GF-D8 (cell line): ENCODE results near the gene LZTS2.
A peak's percentile ranks its signal among the peaks of the same experiment; 100 is the strongest.

Experiments used
- DNase-seq: peaks from one replicate; lab custom pipeline; 2025; lab: John Stamatoyannopoulos, UW

LZTS2 gene

GRCh38 chr10:101014230-101014884, 14.7 kb downstream of the LZTS2 start:
- no peak for DNase-seq

GRCh38 chr10:101014966-101015581, 15.5 kb downstream of the LZTS2 start:
- DNase-seq = no peak

GRCh38 chr10:101015582-101015973, 16.0 kb downstream of the LZTS2 start:
- no peak for DNase-seq

GRCh38 chr10:101016814-101017213, 17.2 kb downstream of the LZTS2 start:
- no peak for DNase-seq

- DNase-seq = peak; percentile 65
These were observed 18.6 kb downstream of the LZTS2 start for GRCh38 chr10:101018118-101018599.

GRCh38 chr10:101018600-101019439, 19.2 kb downstream of the LZTS2 start:
- peak; percentile 68 for DNase-seq

GRCh38 chr10:101019440-101019703, 19.8 kb downstream of the LZTS2 start:
- no peak for DNase-seq

GRCh38 chr10:101020427-101021075, 20.9 kb downstream of the LZTS2 start:
- no peak for DNase-seq

- no peak for DNase-seq
These were observed 21.6 kb downstream of the LZTS2 start for GRCh38 chr10:101021239-101021638.

GRCh38 chr10:101021692-101022251, 22.2 kb downstream of the LZTS2 start:
- no peak for DNase-seq

- DNase-seq = no peak
These were observed 23.5 kb downstream of the LZTS2 start for GRCh38 chr10:101022967-101023705.

GRCh38 chr10:101027106-101027720, 27.6 kb downstream of the LZTS2 start:
- DNase-seq = no peak

- peak; percentile 11 for DNase-seq
These were observed 29.1 kb downstream of the LZTS2 start for GRCh38 chr10:101028446-101029337.

GRCh38 chr10:101029520-101030295, 30.1 kb downstream of the LZTS2 start:
- DNase-seq = no peak

- DNase-seq = no peak
These were observed 31.0 kb downstream of the LZTS2 start for GRCh38 chr10:101030496-101031127.

GRCh38 chr10:101031128-101031795, 31.7 kb downstream of the LZTS2 start, which contains the start of the genes PDZD7 and SFXN3:
PDZD7 (minus strand) TSS chr10:101031129; CDS start chr10:101030219, 910 bp downstream.
SFXN3 (plus strand) TSS chr10:101031234; CDS start chr10:101034695, 3,461 bp downstream.
- peak; percentile 70 for DNase-seq

- no peak for DNase-seq
These were observed 32.4 kb downstream of the LZTS2 start for GRCh38 chr10:101031796-101032636.
